ENCODE results near the gene STXBP3.

STXBP3 gene

DNA sequence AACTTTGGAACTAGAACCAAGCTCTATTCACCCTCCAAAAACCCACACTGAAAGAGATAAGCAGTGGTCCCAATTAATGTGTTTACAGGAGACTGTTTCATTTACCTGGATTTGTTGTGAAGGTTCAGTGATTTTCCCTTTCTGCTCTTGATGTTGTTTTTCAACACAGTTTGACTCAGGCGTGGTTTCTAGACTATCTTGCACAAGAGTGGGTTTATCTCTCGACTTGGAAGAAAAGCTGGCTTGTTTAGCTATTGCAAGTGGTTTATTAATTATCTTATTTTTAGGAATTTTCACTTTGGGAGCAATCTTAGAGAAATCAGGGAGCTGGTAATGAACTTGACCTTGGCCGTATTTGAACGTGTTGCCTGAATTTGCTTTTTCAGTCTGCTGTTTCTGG lies 105.1 kb downstream of the STXBP3 start:
- TF ChIP-seq, protein P1, sequence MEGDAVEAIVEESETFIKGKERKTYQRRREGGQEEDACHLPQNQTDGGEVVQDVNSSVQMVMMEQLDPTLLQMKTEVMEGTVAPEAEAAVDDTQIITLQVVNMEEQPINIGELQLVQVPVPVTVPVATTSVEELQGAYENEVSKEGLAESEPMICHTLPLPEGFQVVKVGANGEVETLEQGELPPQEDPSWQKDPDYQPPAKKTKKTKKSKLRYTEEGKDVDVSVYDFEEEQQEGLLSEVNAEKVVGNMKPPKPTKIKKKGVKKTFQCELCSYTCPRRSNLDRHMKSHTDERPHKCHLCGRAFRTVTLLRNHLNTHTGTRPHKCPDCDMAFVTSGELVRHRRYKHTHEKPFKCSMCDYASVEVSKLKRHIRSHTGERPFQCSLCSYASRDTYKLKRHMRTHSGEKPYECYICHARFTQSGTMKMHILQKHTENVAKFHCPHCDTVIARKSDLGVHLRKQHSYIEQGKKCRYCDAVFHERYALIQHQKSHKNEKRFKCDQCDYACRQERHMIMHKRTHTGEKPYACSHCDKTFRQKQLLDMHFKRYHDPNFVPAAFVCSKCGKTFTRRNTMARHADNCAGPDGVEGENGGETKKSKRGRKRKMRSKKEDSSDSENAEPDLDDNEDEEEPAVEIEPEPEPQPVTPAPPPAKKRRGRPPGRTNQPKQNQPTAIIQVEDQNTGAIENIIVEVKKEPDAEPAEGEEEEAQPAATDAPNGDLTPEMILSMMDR (conservative IDR thresholded peaks at IDR 0.05; ENCODE audit: low read depth, low read length), result no peak
- no peak for DNase-seq (ENCODE audit: low read depth)
- no peak overlapping the region for H3K4me3 ChIP-seq (ENCODE audit: low read length)

DNA sequence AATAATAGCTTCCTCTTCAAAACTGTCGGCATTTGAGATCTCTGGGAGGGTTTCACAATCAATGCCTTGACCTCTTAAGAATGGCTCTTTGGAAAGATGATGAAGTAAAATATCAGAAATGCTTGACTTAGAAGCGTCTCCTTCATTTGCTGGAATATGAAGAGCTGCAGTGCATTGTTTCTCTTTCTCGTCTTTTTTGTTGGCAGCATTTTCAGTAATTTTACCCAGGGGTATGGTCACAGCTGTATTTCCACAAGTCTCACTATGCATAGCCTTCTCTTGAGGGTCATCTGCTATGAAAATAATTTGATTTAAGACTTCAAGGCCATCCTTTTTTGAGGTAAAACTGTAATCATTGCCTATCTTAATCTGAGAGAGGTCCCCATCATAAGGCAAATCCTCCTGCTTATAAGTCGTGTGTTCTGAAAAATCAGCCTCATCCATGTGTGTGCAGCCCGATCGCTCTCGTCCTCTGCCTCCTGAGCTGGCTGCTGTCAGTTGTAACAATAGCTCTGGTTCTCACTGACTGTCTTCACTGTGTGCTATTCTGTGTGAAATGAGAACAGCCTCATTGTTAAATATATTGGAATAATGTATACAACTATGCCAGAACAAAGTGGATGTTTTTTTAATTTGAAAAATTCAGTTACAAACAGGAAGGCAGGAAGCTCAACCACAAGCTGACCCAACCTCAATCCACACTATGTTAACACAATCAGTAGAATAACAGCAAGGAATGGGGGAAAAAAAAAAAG lies 105.9 kb downstream of the STXBP3 start:
- no peak overlapping the region for H3K4me3 ChIP-seq (ENCODE audit: low read length)
- no peak for DNase-seq (ENCODE audit: low read depth)

DNA sequence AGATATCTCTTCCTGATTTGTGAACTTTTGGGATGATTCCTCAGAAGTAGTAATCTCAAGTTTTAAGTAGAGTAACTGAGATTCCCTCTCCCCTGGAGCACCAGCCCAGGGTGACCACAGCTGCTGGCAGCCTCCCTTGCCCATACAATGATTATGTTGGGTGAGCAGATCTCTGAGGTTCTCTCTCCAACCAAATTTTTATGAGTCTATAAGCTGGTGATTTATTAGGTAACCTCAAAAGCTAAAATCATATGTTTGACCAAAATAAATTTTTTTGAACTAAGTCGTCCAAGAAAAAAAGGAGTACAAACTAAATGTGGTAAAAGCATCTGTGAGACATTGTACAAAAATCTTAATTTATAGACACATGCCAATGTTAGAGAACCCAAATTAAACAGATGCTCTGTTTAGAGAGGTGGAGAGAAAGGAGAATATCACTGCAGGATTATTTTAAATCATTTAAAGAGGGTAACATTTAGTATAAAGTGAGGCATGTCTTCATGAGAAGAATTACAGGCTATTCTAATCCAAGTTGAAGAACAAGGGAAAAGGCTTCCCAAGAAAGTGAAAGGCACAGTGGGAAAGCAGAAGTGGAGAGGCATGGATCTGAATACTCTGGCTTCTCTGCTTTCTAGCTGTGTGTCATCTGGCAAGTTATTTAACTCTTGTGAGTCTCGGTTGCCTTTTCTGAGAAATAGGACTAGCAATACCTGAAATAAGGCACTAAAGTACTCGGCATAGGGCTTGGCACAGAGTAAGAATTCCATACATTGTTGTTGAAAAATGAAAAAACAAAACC lies 107.9 kb downstream of the STXBP3 start:
- TF ChIP-seq, protein P1 (conservative IDR thresholded peaks at IDR 0.05; ENCODE audit: low read depth, low read length), result no peak
- no peak overlapping the region for H3K4me3 ChIP-seq (ENCODE audit: low read length)
- no peak for DNase-seq (ENCODE audit: low read depth)

More for the DNA sequence above, 105.9 kb downstream of the STXBP3 start:
- TF ChIP-seq, protein P1 (conservative IDR thresholded peaks at IDR 0.05; ENCODE audit: low read depth, low read length), result no peak

DNA sequence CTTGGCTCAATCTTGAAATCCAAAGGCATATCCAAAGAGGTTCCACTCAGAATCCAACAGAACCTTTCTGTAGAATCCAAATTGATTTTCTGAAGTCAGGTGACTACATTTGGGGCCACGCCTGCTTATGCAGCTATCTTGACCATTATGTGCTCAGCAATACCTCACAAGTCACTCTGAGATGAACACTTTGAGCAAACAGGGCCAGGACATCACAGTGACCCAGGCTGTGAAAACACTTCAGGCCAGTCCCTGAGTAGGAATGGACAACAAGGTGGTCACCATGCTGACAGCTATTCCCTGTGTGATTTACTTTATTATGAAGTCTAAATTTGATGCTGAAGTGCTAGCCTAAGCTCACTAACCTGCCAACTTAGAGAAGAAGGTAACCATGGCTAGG lies 110.5 kb downstream of the STXBP3 start, which contains the start of gene AKNAD1:
TSS of gene AKNAD1 (minus strand) at position 101 of the 400 bp plus-strand sequence. CDS start 4,430 bp downstream, outside the sequence.
- TF ChIP-seq, protein P1 (conservative IDR thresholded peaks at IDR 0.05; ENCODE audit: low read depth, low read length), result no peak
- no peak for DNase-seq (ENCODE audit: low read depth)
- H3K4me3 ChIP-seq (ENCODE audit: low read length), result no peak within 1 kb of the TSS

DNA sequence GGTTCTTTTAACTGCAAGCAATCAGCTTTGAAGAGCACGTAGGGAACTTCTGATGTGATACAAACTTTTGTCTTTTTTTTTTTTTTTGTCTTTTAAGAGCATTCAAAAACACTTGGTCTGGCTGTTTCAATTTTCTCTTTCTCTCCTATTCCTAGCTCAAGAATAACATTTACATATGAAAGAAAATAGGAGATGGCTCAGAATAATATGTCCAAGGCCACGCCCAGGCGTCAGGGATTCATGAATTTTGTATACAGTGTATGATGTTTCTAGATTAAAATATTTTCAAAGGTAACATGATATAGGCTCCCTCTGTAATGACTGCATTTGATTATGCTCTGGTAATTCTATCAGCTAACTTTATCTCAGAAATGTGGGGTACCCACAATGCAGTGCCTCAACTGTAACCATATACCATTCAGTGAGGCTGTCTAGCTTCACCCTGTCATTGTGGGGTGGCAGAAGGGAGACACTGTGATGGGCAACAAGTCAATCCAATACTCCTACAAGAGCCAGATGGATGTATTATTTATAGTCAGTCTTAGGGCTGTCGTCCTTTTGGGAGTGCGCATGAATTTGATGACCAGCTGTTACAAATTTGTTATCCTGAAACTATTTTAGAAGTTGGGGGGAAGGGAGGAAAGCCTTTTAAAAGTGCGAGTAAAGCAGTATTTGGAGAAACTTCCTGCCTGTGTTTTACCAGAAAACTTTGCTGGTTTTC lies 111.9 kb downstream of the STXBP3 start:
- TF ChIP-seq, protein P1 (conservative IDR thresholded peaks at IDR 0.05; ENCODE audit: low read depth, low read length), result no peak
- DNase-seq (ENCODE audit: low read depth), result no peak
- no peak overlapping the region for H3K4me3 ChIP-seq (ENCODE audit: low read length)
